Activated CD8-positive, alpha-beta memory T cell treated with anti-CD3 and anti-CD28 coated beads for 1 hour (primary cell): Measurements from ENCODE around the gene PLB1.

Experiments used
- DNase-seq, 2 donors: peaks; one replicate each; pipeline ENCODE4 v3.0.0-alpha.2; 2020; ENCODE audit warnings: low read depth in 1 of 2; ENCODE audit errors: extremely low read depth in 1 of 2

Gene PLB1

DNA sequence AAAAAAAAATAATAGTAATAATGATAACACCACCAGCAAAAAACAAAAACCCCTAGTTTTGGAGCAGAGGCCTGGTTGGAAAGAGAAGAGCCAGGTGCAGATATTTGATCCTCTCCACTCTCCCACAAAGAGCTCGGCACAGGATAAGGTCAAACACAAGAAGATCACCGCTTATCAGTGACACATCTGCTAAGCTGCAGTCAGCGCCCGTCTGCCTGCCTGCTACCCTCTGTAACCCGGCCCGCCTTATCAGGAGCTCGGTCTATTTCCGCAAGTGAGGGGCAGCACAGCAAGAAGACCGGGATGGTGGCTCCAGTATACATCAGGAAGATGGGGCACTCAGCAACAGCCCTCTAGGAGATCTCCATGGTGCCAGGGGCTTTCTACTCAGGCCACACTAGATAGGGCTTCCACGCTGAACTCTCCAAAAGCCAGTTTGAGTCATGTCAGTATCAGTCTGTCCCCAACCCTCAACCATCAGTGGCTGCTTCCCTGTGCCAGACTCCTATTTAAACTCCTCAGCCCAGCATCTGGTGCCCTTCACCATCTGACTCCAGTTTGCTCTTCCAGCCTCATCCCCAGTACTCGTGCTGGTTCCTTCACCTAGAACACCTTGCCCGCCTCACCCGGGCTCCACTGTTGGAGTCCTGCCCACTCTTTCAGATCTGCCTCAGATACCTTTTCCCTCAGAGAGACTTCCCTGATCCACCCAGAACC is 188.4 kb downstream of the PLB1 start:
- no peak for DNase-seq

DNA sequence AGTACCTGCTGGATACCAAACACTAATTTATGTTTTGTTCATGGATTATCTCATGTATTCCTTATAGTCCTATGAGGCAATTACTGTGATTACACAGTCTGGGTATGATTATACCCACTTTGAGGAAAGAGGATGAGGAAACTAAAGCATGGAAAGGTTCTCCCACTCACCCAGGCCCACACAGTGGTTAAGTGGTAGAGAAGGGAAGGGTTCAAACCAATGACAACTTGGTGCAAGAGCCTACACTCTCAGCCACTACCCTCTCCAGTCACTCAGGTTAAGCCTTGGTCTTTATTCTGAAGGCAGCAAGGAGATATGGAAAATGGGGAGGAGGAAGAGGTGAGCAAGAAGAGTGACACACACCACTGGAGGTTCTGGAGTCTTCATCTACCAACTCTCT is 191.3 kb downstream of the PLB1 start:
- DNase-seq: no peak

DNA sequence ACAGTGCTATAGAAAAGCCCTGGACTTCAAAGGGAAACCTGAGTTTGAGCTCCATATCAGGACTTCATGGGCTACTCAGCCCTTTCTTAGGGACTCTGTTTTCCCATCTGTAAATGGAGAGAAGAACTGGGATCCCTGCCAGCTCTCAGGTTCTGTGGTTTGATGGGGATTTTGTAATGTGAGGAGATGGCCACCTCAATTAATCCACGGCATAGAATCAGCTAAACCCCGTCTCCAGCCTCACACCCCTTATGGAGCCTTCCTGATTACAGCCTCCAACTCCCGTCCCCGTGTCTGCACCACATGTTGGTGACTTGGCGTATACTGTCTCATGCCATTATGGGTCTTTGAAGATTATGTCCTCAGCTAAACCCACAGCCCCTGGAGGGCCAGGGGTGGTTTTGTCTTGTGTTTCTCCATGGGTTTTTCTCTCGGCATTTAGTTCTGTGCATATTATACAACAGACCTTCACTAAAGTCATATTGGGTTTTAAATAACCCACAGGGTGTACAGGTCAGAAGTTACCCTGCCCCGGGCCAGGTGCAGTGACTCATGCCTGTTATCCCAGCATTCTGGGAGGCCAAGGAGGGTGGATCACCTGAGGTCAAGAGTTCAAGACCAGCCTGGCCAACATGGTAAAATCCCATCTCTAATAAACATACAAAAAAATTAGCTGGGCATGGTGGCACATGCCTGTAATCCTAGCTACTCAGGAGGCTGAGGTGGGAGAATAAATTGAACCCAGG is 192.0 kb downstream of the PLB1 start:
- no peak for DNase-seq

DNA sequence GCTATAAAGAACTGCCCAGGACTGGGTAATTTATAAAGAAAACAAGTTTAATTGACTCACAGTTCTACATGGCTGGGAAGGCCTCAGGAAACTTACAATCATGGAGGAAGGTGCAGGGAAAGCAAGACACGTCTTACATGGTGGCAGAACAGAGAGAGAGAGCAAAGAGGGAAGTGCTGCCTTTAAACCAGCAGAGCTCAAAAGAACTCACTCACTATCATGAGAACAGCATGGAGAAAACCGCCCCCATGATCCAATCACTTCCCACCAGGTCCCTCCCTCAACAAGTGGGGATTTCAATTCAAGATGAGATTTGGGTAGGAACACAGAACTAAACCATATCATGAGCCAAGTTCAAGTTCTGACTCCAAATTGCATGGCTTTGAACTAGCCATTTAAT is 193.0 kb downstream of the PLB1 start:
- no peak for DNase-seq

DNA sequence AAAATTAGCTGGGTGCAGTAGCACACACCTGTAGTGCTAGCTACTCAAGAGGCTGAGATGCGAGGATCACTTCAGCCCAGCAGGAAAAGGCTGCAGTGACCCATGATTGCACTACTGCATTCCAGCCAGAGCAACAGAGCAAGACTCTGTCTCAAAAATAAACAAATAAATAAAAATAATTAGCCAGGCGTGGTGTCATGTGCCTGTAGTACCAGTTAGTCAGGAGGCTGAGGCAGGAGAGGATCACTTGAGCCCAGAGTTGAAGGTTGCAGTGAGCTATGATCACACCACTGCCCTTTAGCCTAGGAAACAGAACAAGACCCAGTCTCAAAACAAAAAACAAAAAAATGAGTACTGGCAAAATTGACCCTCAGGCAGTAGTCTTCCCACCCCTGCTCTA is 193.9 kb downstream of the PLB1 start:
- DNase-seq: no peak

DNA sequence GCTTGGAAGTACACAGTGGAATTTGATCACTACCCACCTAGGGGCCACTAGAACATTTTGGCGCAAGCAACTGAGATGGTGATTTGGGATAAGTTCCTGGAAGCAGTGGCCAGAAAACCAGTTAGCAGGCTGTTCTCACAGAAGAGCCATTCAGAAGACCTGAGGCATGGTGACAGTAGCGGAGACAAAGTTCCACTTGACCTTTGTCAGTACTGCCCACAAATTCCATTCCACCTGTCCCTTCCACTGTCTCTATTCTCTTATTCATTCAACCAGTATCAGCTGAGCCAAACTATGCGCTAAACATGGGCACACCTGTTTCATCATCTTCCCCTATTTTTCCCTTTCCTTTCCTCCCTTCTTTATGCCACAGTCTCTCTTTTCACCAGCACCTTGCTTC is 196.6 kb downstream of the PLB1 start:
- DNase-seq: no peak

DNA sequence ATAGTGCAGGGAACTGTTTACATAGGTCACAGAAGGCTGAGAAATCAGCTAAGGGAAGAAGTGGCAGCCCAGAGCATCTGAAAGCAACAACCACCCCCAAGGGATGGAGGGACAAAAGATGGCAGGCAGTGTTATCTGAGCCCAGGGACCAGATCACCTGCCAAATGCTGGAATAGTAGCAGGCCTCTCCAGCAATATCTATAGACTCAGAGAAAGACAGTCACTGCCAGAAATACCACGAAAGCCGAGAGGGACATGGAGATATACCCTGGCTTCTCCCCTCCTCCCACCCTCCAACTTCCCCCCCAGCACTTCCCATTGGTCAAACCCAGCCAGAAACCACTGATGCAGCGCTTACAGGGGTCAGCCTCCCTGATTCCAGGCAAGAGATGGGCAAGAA is 197.4 kb downstream of the PLB1 start:
- DNase-seq: no peak
